Mesendoderm (in vitro differentiated cells): Measurements from ENCODE around the gene ADGRG1.
A peak's percentile ranks its signal among the peaks of the same experiment; 100 is the strongest.

Source experiments
- DNase-seq: peaks from one replicate; pipeline ENCODE4 v3.0.0; 2013
- H2AK5ac ChIP-seq: 2 replicates; pipeline ENCODE4 v1.6.1; 2013; ENCODE audit warnings: low read length, inconsistent platforms
- H2BK120ac ChIP-seq: 2 replicates; pipeline ENCODE4 v1.6.1; 2013; ENCODE audit warnings: low read depth, mild to moderate bottlenecking, low read length, moderate library complexity, mixed read lengths
- H2BK15ac ChIP-seq: replicated peaks from 2 replicates; pipeline ENCODE4 v1.6.1; 2013; ENCODE audit warnings: low read depth, mild to moderate bottlenecking, moderate library complexity
- H2BK5ac ChIP-seq: 2 replicates; pipeline ENCODE4 v1.6.1; 2013; ENCODE audit warnings: low read length, inconsistent platforms
- H3K18ac ChIP-seq: 2 replicates; pipeline ENCODE4 v1.6.1; 2013; ENCODE audit warnings: mild to moderate bottlenecking, low read length, mixed read lengths
- H3K23ac ChIP-seq: one replicate; pipeline ENCODE4 v1.6.1; 2013; ENCODE audit warnings: low read length
- H3K27ac ChIP-seq: 2 replicates; pipeline ENCODE4 v1.5.1; 2013; ENCODE audit warnings: low read depth, mild to moderate bottlenecking, inconsistent platforms, low read length, moderate library complexity
- H3K27me3 ChIP-seq: 2 replicates; pipeline ENCODE4 v1.6.1; 2013; ENCODE audit warnings: low read length, control low read depth, mild to moderate bottlenecking, inconsistent platforms; ENCODE audit not compliant: insufficient read depth, poor library complexity
- H3K36me3 ChIP-seq: 2 replicates; pipeline ENCODE4 v1.6.1; 2013; ENCODE audit warnings: low read length, inconsistent platforms; ENCODE audit not compliant: control insufficient read depth, insufficient read depth
- H3K4ac ChIP-seq: one replicate; pipeline ENCODE4 v1.6.1; 2013; ENCODE audit warnings: low read depth, mild to moderate bottlenecking, low read length, moderate library complexity
- H3K4me1 ChIP-seq: 2 replicates; pipeline ENCODE4 v1.6.1; 2013; ENCODE audit warnings: low read depth, low read length, inconsistent platforms; ENCODE audit not compliant: control insufficient read depth
- H3K4me2 ChIP-seq: 2 replicates; pipeline ENCODE4 v1.6.1; 2013; ENCODE audit warnings: low read length
- H3K4me3 ChIP-seq: 2 replicates; pipeline ENCODE4 v1.5.1; 2013; ENCODE audit warnings: mild to moderate bottlenecking, low read length
- H3K56ac ChIP-seq: one replicate; pipeline ENCODE4 v1.6.1; 2013; ENCODE audit warnings: low read length
- H3K79me1 ChIP-seq: 2 replicates; pipeline ENCODE4 v1.6.1; 2013; ENCODE audit warnings: low read length, inconsistent platforms
- H3K79me2 ChIP-seq: 2 replicates; pipeline ENCODE4 v1.6.1; 2013; ENCODE audit warnings: mild to moderate bottlenecking, low read length; ENCODE audit not compliant: control insufficient read depth, insufficient read depth
- H3K9ac ChIP-seq: 2 replicates; pipeline ENCODE4 v1.6.1; 2013; ENCODE audit warnings: low read length, inconsistent platforms
- H4K5ac ChIP-seq: one replicate; pipeline ENCODE4 v1.6.1; 2013; ENCODE audit warnings: low read length
- H4K8ac ChIP-seq: one replicate; pipeline ENCODE4 v1.6.1; 2013; ENCODE audit warnings: low read depth, mild to moderate bottlenecking, control low read depth, low read length, moderate library complexity
- WGBS: extraction: QIAGEN DNeasy Blood & Tissue Kit; methylation state at CpG from one replicate; pipeline ENCODE4 v1.1.7; 2013; ENCODE audit warnings: low lambda C conversion rate, missing lambda C conversion rate; ENCODE audit not compliant: insufficient coverage; ENCODE audit errors: extremely low coverage; 5-methylcytosine and 5-hydroxymethylcytosine counted together

Gene ADGRG1

GRCh38 chr16:57619133-57619605 is 9.3 kb upstream of the ADGRG1 start:
- Histone ChIP-seq H3K79me2 (no peaks in the 10 kb centered on the region), H3K18ac (no peak overlapping the region), H2BK5ac (no peak overlapping the region), H3K23ac (no peak overlapping the region), H4K5ac (no peak overlapping the region), H3K56ac (no peak overlapping the region), H3K9ac (no peak overlapping the region), H2BK120ac (no peak overlapping the region), H3K27me3 (no peaks in the 10 kb centered on the region), H3K4me3 (no peak overlapping the region), H3K79me1 (no peaks in the 10 kb centered on the region), H3K27ac (no peak overlapping the region), H3K36me3 (no peaks in the 10 kb centered on the region), H3K4me2 (no peak overlapping the region), H2AK5ac (no peak overlapping the region), H3K4ac (no peak overlapping the region), H2BK15ac (no peak overlapping the region), H3K4me1 (no peaks in the 10 kb centered on the region), H4K8ac (no peak overlapping the region)
- WGBS, result no CpG with 5 or more reads among the region's 8 CpGs
- no peak for DNase-seq

GRCh38 chr16:57619606-57620334 is 8.7 kb upstream of the ADGRG1 start:
- no peak overlapping the region for H3K4me2 ChIP-seq
- H3K18ac ChIP-seq, result no peak overlapping the region
- no peak overlapping the region for H4K8ac ChIP-seq
- no peak for DNase-seq
- H3K79me1 ChIP-seq, result no peaks in the 10 kb centered on the region
- WGBS, result no CpG with 5 or more reads among the region's 16 CpGs
- H3K23ac ChIP-seq, result no peak overlapping the region
- H2AK5ac ChIP-seq, result no peak overlapping the region
- no peak overlapping the region for H2BK120ac ChIP-seq
- no peak overlapping the region for H4K5ac ChIP-seq
- no peak overlapping the region for H3K9ac ChIP-seq
- H3K27me3 ChIP-seq, result no peaks in the 10 kb centered on the region
- H3K36me3 ChIP-seq, result no peaks in the 10 kb centered on the region
- H2BK15ac ChIP-seq, result no peak overlapping the region
- H3K27ac ChIP-seq, result no peak overlapping the region
- H2BK5ac ChIP-seq, result no peak overlapping the region
- no peaks in the 10 kb centered on the region for H3K79me2 ChIP-seq
- no peak overlapping the region for H3K56ac ChIP-seq
- no peak overlapping the region for H3K4ac ChIP-seq
- no peaks in the 10 kb centered on the region for H3K4me1 ChIP-seq
- no peak overlapping the region for H3K4me3 ChIP-seq

- DNase-seq, result peak; percentile 50
- Histone ChIP-seq H3K18ac (no peak overlapping the region), H3K4ac (no peak overlapping the region), H3K27ac (no peak overlapping the region), H3K27me3 (no peaks in the 10 kb centered on the region), H2AK5ac (no peak overlapping the region), H4K5ac (no peak overlapping the region), H3K9ac (no peak overlapping the region), H2BK120ac (no peak overlapping the region), H3K79me2 (no peaks in the 10 kb centered on the region), H3K4me2 (no peak overlapping the region), H3K36me3 (no peaks in the 10 kb centered on the region), H3K4me1 (no peaks in the 10 kb centered on the region), H2BK5ac (no peak overlapping the region), H3K4me3 (no peak overlapping the region), H2BK15ac (no peak overlapping the region), H3K23ac (no peak overlapping the region), H3K56ac (no peak overlapping the region), H3K79me1 (no peaks in the 10 kb centered on the region), H4K8ac (no peak overlapping the region)
- no CpG with 5 or more reads among the region's 27 CpGs for WGBS
These were observed 7.8 kb upstream of the ADGRG1 start for GRCh38 chr16:57620335-57621231.

- Histone ChIP-seq H3K27me3 (no peaks in the 10 kb centered on the region), H2AK5ac (no peak overlapping the region), H3K4ac (no peak overlapping the region), H3K27ac (no peak overlapping the region), H3K4me3 (no peak overlapping the region), H3K4me2 (no peak overlapping the region), H3K4me1 (no peaks in the 10 kb centered on the region), H2BK5ac (no peak overlapping the region), H4K5ac (no peak overlapping the region), H2BK120ac (no peak overlapping the region), H4K8ac (no peak overlapping the region), H3K23ac (no peak overlapping the region), H3K36me3 (no peaks in the 10 kb centered on the region), H3K9ac (no peak overlapping the region), H3K18ac (no peak overlapping the region), H3K79me1 (no peaks in the 10 kb centered on the region), H3K56ac (no peak overlapping the region), H2BK15ac (no peak overlapping the region), H3K79me2 (no peaks in the 10 kb centered on the region)
- WGBS, result no CpG with 5 or more reads among the region's 10 CpGs
- no peak for DNase-seq
These were observed 6.7 kb upstream of the ADGRG1 start for GRCh38 chr16:57621521-57622271.

GRCh38 chr16:57622361-57623250 is 5.8 kb upstream of the ADGRG1 start:
- no peak overlapping the region for H2BK5ac ChIP-seq
- H3K9ac ChIP-seq, result no peak overlapping the region
- H3K56ac ChIP-seq, result no peak overlapping the region
- H3K4me2 ChIP-seq, result no peak overlapping the region
- H2AK5ac ChIP-seq, result no peak overlapping the region
- no peaks in the 10 kb centered on the region for H3K4me1 ChIP-seq
- H3K27me3 ChIP-seq, result no peaks in the 10 kb centered on the region
- no peak overlapping the region for H3K18ac ChIP-seq
- H4K8ac ChIP-seq, result no peak overlapping the region
- H3K4ac ChIP-seq, result no peak overlapping the region
- no peak for DNase-seq
- H3K79me2 ChIP-seq, result no peaks in the 10 kb centered on the region
- no peak overlapping the region for H2BK120ac ChIP-seq
- H3K23ac ChIP-seq, result no peak overlapping the region
- H3K79me1 ChIP-seq, result no peaks in the 10 kb centered on the region
- no peak overlapping the region for H3K4me3 ChIP-seq
- no peak overlapping the region for H4K5ac ChIP-seq
- H2BK15ac ChIP-seq, result no peak overlapping the region
- no peaks in the 10 kb centered on the region for H3K36me3 ChIP-seq
- no peak overlapping the region for H3K27ac ChIP-seq
- no CpG with 5 or more reads among the region's 16 CpGs for WGBS
